ENCODE data around the gene UTS2B. TPM values are rescaled to one million over a fixed set of nuclear protein-coding genes. Genes with fewer than 3 reads are reported as not detected.

The UTS2B gene
- polyA plus RNA-seq, 1 experiment, result 1.2 TPM

GRCh38 chr3:191316876-191317603 lies 13.3 kb downstream of the UTS2B start:
- Histone ChIP-seq H3K27ac (ENCODE audit: low read depth, low read length) (no peak overlapping the region), H3K4me3 (ENCODE audit: low read depth, low read length) (no peak overlapping the region), H3K9me3 (ENCODE audit: control insufficient read depth, insufficient read depth, low read length) (peaks cover 7% of the 10 kb centered on the region; the same call in 1 of the 2 replicates), H3K27me3 (ENCODE audit: control insufficient read depth, insufficient read depth, low read length) (no peaks in the 10 kb centered on the region)
- CTCF ChIA-PET, result no interaction called here
- no peak for DNase-seq (ENCODE audit: low read depth, low spot score)
- POLR2A ChIA-PET, result no interaction called here
- TF ChIP-seq CTCF (IDR thresholded peaks at IDR 0.05; ENCODE audit: low read depth, low read length), result no peak

- no peak for TF ChIP-seq CTCF (IDR thresholded peaks at IDR 0.05; ENCODE audit: low read depth, low read length)
- Histone ChIP-seq H3K9me3 (ENCODE audit: control insufficient read depth, insufficient read depth, low read length) (peaks cover 7% of the 10 kb centered on the region; the same call in 1 of the 2 replicates), H3K4me3 (ENCODE audit: low read depth, low read length) (no peak overlapping the region), H3K27ac (ENCODE audit: low read depth, low read length) (no peak overlapping the region), H3K27me3 (ENCODE audit: control insufficient read depth, insufficient read depth, low read length) (no peaks in the 10 kb centered on the region)
- DNase-seq (ENCODE audit: low read depth, low spot score), result no peak
- ChIA-PET CTCF (no interaction called here), POLR2A (no interaction called here)
These were observed 16.1 kb downstream of the UTS2B start for GRCh38 chr3:191314109-191314728.

GRCh38 chr3:191313296-191313695 lies 17.0 kb downstream of the UTS2B start:
- ChIA-PET CTCF (interaction anchor here (1.2 kb wide), 1 partner anchor 68 kb away, joined by 3 read pairs; no protein-coding TSS in a partner anchor), POLR2A (no interaction called here)
- no peak for DNase-seq (ENCODE audit: low read depth, low spot score)
- H3K27ac ChIP-seq (ENCODE audit: low read depth, low read length), result no peak overlapping the region
- H3K27me3 ChIP-seq (ENCODE audit: control insufficient read depth, insufficient read depth, low read length), result no peaks in the 10 kb centered on the region
- H3K4me3 ChIP-seq (ENCODE audit: low read depth, low read length), result no peak overlapping the region
- H3K9me3 ChIP-seq (ENCODE audit: control insufficient read depth, insufficient read depth, low read length), result peaks cover 7% of the 10 kb centered on the region; the same call in 1 of the 2 replicates
- TF ChIP-seq CTCF (IDR thresholded peaks at IDR 0.05; ENCODE audit: low read depth, low read length), result no peak

- TF ChIP-seq CTCF (IDR thresholded peaks at IDR 0.05; ENCODE audit: low read depth, low read length), result no peak
- Histone ChIP-seq H3K27ac (ENCODE audit: low read depth, low read length) (no peak overlapping the region), H3K9me3 (ENCODE audit: control insufficient read depth, insufficient read depth, low read length) (no peaks in the 10 kb centered on the region), H3K27me3 (ENCODE audit: control insufficient read depth, insufficient read depth, low read length) (no peaks in the 10 kb centered on the region), H3K4me3 (ENCODE audit: low read depth, low read length) (no peak overlapping the region)
- no peak for DNase-seq (ENCODE audit: low read depth, low spot score)
- ChIA-PET CTCF (no interaction called here), POLR2A (interaction anchor here (0.7 kb wide), 1 partner anchor 830 kb away, joined by 3 read pairs; no protein-coding TSS in a partner anchor)
These were observed 23.0 kb downstream of the UTS2B start for GRCh38 chr3:191307341-191307740.

GRCh38 chr3:191306428-191306827 lies 23.9 kb downstream of the UTS2B start:
- no peaks in the 10 kb centered on the region for H3K9me3 ChIP-seq (ENCODE audit: control insufficient read depth, insufficient read depth, low read length)
- no peak overlapping the region for H3K4me3 ChIP-seq (ENCODE audit: low read depth, low read length)
- no peak for TF ChIP-seq CTCF (IDR thresholded peaks at IDR 0.05; ENCODE audit: low read depth, low read length)
- no peak overlapping the region for H3K27ac ChIP-seq (ENCODE audit: low read depth, low read length)
- DNase-seq (ENCODE audit: low read depth, low spot score), result no peak
- no peaks in the 10 kb centered on the region for H3K27me3 ChIP-seq (ENCODE audit: control insufficient read depth, insufficient read depth, low read length)
- CTCF ChIA-PET, result no interaction called here
- POLR2A ChIA-PET, result no interaction called here
